GM19463 (cell line): ENCODE measurements around the gene VPS37B.
"Not testable (repeated sequence)": the region's sequence is repeated elsewhere in the genome, so short reads cannot be mapped to it uniquely, and the experiment has no call there.

Experiments
- ATAC-seq: cut with Tn5 transposase; IDR thresholded peaks from one replicate; pipeline ENCODE4 v1.9.1; 2021; ENCODE audit warnings: mild to moderate bottlenecking, moderate library complexity; ENCODE audit not compliant: unreplicated experiment

The VPS37B gene

GRCh38 chr12:122884860-122885259 is 11.1 kb downstream of the VPS37B start:
- ATAC-seq: no peak

GRCh38 chr12:122884091-122884826 is 11.7 kb downstream of the VPS37B start:
- no peak for ATAC-seq

GRCh38 chr12:122882908-122883558 is 12.9 kb downstream of the VPS37B start:
- ATAC-seq: no peak

GRCh38 chr12:122880668-122881067 is 15.3 kb downstream of the VPS37B start:
- no peak for ATAC-seq

- ATAC-seq: no peak
These were observed 15.7 kb downstream of the VPS37B start for GRCh38 chr12:122880155-122880667.

- ATAC-seq: no peak
These were observed 16.9 kb downstream of the VPS37B start for GRCh38 chr12:122878780-122879612.

- no peak for ATAC-seq
These were observed 19.2 kb downstream of the VPS37B start for GRCh38 chr12:122876731-122877130.

- not testable (repeated sequence) for ATAC-seq
These were observed 19.6 kb downstream of the VPS37B start for GRCh38 chr12:122876281-122876680.

- ATAC-seq: peak; percentile 83
These were observed 20.2 kb downstream of the VPS37B start for GRCh38 chr12:122875590-122876220.

- no peak for ATAC-seq
These were observed 21.8 kb downstream of the VPS37B start for GRCh38 chr12:122874081-122874480.

GRCh38 chr12:122873540-122873939 is 22.4 kb downstream of the VPS37B start:
- no peak for ATAC-seq

GRCh38 chr12:122872815-122873361 is 23.0 kb downstream of the VPS37B start:
- no peak for ATAC-seq

GRCh38 chr12:122871851-122872780 is 23.8 kb downstream of the VPS37B start:
- peak; percentile 38 for ATAC-seq

- ATAC-seq: no peak
These were observed 24.9 kb downstream of the VPS37B start for GRCh38 chr12:122870867-122871664.

- no peak for ATAC-seq
These were observed 25.6 kb downstream of the VPS37B start for GRCh38 chr12:122870163-122870842.

- no peak for ATAC-seq
These were observed 26.5 kb downstream of the VPS37B start for GRCh38 chr12:122869207-122869973.

- ATAC-seq: no peak
These were observed 27.3 kb downstream of the VPS37B start for GRCh38 chr12:122868471-122869177.
